GM12873 (cell line): ENCODE data around the gene LECT2.

Experiments
- CTCF ChIP-seq: IDR thresholded peaks from 2 replicates; pipeline ENCODE4 v1.5.1; 2012; ENCODE audit warnings: low read depth, mild to moderate bottlenecking, moderate library complexity, low read length, control low read depth; ENCODE audit not compliant: insufficient read depth; ENCODE audit errors: missing control alignments

LECT2 gene

GRCh38 chr5:135989686-135990085, 34.9 kb upstream of the LECT2 start:
- no peak for TF ChIP-seq CTCF

GRCh38 chr5:135988546-135988945, 33.8 kb upstream of the LECT2 start:
- no peak for TF ChIP-seq CTCF

- TF ChIP-seq CTCF, result no peak
These were observed 32.2 kb upstream of the LECT2 start for GRCh38 chr5:135986891-135987401.

- no peak for TF ChIP-seq CTCF
These were observed 31.6 kb upstream of the LECT2 start for GRCh38 chr5:135986401-135986800.

- TF ChIP-seq CTCF, result no peak
These were observed 31.2 kb upstream of the LECT2 start for GRCh38 chr5:135985951-135986350.

- no peak for TF ChIP-seq CTCF
These were observed 25.8 kb upstream of the LECT2 start for GRCh38 chr5:135980620-135981019.

GRCh38 chr5:135979510-135979909, 24.7 kb upstream of the LECT2 start:
- TF ChIP-seq CTCF, result no peak
